Measurements from ENCODE around the gene OR6B3.

DNA sequence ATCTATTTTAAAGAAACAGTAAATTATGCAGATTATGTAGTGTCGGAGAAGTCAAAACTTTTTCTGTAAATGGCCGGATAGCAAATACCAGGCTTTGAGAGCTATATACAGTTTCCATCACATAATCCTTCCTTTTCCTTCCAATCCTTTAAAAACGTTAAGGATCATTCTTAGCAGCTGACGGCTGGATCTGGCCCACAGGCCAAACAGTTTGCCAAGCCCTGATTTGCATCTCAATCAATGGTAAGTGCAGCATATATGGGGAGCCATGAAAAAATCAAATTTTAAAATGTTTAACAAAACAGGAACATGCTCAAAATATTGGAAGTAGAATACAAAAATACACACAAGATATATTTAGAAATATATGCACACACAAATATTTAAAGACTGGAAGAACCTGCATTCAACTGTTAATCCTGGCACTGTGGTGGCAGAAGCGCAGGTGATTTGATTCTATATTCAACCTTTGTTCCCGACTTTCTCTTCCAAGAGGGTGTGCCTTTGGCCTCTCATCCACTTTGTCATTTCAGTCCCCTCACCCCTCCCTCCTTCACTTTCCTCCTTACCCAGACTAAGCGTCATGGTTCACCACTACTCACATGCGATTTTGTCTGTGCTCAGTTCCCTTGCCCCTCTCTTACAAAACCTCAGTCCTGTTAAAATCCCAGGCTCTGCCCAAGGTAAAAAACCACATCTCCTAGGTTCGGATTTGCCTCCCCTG, 55.5 kb downstream of the OR6B3 start:
- TF ChIP-seq, protein P1, sequence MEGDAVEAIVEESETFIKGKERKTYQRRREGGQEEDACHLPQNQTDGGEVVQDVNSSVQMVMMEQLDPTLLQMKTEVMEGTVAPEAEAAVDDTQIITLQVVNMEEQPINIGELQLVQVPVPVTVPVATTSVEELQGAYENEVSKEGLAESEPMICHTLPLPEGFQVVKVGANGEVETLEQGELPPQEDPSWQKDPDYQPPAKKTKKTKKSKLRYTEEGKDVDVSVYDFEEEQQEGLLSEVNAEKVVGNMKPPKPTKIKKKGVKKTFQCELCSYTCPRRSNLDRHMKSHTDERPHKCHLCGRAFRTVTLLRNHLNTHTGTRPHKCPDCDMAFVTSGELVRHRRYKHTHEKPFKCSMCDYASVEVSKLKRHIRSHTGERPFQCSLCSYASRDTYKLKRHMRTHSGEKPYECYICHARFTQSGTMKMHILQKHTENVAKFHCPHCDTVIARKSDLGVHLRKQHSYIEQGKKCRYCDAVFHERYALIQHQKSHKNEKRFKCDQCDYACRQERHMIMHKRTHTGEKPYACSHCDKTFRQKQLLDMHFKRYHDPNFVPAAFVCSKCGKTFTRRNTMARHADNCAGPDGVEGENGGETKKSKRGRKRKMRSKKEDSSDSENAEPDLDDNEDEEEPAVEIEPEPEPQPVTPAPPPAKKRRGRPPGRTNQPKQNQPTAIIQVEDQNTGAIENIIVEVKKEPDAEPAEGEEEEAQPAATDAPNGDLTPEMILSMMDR (IDR thresholded peaks at IDR 0.05; ENCODE audit: low read depth, low read length, poor library complexity, severe bottlenecking) = no peak
- no peak for TF ChIP-seq EZH2phosphoT487 (IDR thresholded peaks at IDR 0.05; ENCODE audit: borderline replicate concordance, low read length)
